IMR-90 (cell line): ENCODE results near the gene PHF8. TPM values are rescaled to one million over a fixed set of nuclear protein-coding genes. Genes with fewer than 3 reads are reported as not detected.

ENCODE experiments used
- ATAC-seq: fragments of 200-7000 bp; cut with Tn5 transposase; 2 replicates; pipeline ENCODE4 v1.9.1; 2020; ENCODE audit warnings: low read depth, mild to moderate bottlenecking, moderate library complexity
- Bru-seq: library from RNA; stranded (reverse); fragments of 400-500 nt; gene quantifications from one replicate; lab custom pipeline; 2021; lab: Mats Ljungman, UMichigan
- BruChase-seq, 2 experiments: library from RNA; stranded (reverse); fragments of 400-500 nt; gene quantifications; one replicate each; lab custom pipeline; 2021; lab: Mats Ljungman, UMichigan
- BruUV-seq: library from RNA; stranded (reverse); fragments of 400-500 nt; replicated peaks from 2 replicates; lab custom pipeline; 2021; lab: Mats Ljungman, UMichigan
- CTCF ChIA-PET: fragments of 300-600 bp; formaldehyde crosslinking; extraction: SDS; loops from one replicate; lab custom pipeline; 2021; ENCODE audit warnings: antibody characterized with exemption; lab: Yijun Ruan, JAX
- POLR2A ChIA-PET: fragments of 300-600 bp; sonication (Branson Sonifier 250); formaldehyde crosslinking; loops from one replicate; lab custom pipeline; 2022; ENCODE audit warnings: antibody characterized with exemption; ENCODE audit not compliant: unreplicated experiment; lab: Charles Lee
- DNase-seq: peaks from one replicate; pipeline ENCODE4 v3.0.0; 2013
- H2AFZ ChIP-seq: replicated peaks from 2 replicates; pipeline ENCODE3; 2013; ENCODE audit warnings: low read length, mild to moderate bottlenecking; ENCODE audit not compliant: poor library complexity
- H2AK5ac ChIP-seq: 2 replicates; pipeline ENCODE4 v1.6.1; 2013; ENCODE audit warnings: low read depth, low read length, inconsistent platforms
- H2AK9ac ChIP-seq: replicated peaks from 2 replicates; pipeline ENCODE3; 2013; ENCODE audit warnings: mild to moderate bottlenecking, low read depth, low read length, moderate library complexity; ENCODE audit not compliant: poor library complexity
- H2BK120ac ChIP-seq: 2 replicates; pipeline ENCODE4 v1.6.1; 2013; ENCODE audit warnings: low read depth, low read length, inconsistent platforms
- H2BK15ac ChIP-seq: 3 replicates; pipeline ENCODE4 v1.6.1; 2013; ENCODE audit warnings: low read depth, low read length, inconsistent platforms
- H2BK20ac ChIP-seq: 2 replicates; pipeline ENCODE4 v1.6.1; 2013; ENCODE audit warnings: low read depth, mild to moderate bottlenecking, inconsistent platforms, low read length, moderate library complexity
- H2BK5ac ChIP-seq: 2 replicates; pipeline ENCODE4 v1.6.1; 2013; ENCODE audit warnings: mild to moderate bottlenecking, low read depth, low read length, inconsistent platforms; ENCODE audit not compliant: poor library complexity, severe bottlenecking
- H3K14ac ChIP-seq: replicated peaks from 2 replicates; pipeline ENCODE4 v1.6.1; 2013; ENCODE audit warnings: low read depth, low read length, inconsistent platforms
- H3K18ac ChIP-seq: 2 replicates; pipeline ENCODE4 v1.6.1; 2013; ENCODE audit warnings: low read depth, low read length, control low read depth
- H3K23ac ChIP-seq: 2 replicates; pipeline ENCODE4 v1.6.1; 2013; ENCODE audit warnings: low read depth, low read length, inconsistent platforms
- H3K27ac ChIP-seq: 2 replicates; pipeline ENCODE4 v1.5.1; 2013; ENCODE audit warnings: mild to moderate bottlenecking, control low read depth, low read length; ENCODE audit not compliant: insufficient read depth
- H3K27me3 ChIP-seq: 2 replicates; pipeline ENCODE4 v1.6.1; 2013; ENCODE audit warnings: low read length; ENCODE audit not compliant: control insufficient read depth, insufficient read depth
- H3K36me3 ChIP-seq: 2 replicates; pipeline ENCODE4 v1.6.1; 2013; ENCODE audit warnings: low read length, mixed read lengths; ENCODE audit not compliant: control insufficient read depth, insufficient read depth
- H3K4ac ChIP-seq: 2 replicates; pipeline ENCODE4 v1.6.1; 2013; ENCODE audit warnings: low read depth, low read length, inconsistent platforms
- H3K4me1 ChIP-seq: 2 replicates; pipeline ENCODE4 v1.6.1; 2013; ENCODE audit warnings: low read length, mixed read lengths; ENCODE audit not compliant: control insufficient read depth, insufficient read depth
- H3K4me2 ChIP-seq: 2 replicates; pipeline ENCODE4 v1.6.1; 2013; ENCODE audit warnings: low read depth, mild to moderate bottlenecking, control low read depth, low read length, moderate library complexity
- H3K4me3 ChIP-seq: 2 replicates; pipeline ENCODE4 v1.5.1; 2013; ENCODE audit warnings: low read depth, mild to moderate bottlenecking, control low read depth, low read length, moderate library complexity; ENCODE audit not compliant: insufficient read depth
- H3K56ac ChIP-seq: 2 replicates; pipeline ENCODE4 v1.6.1; 2013; ENCODE audit warnings: low read length, inconsistent platforms; ENCODE audit not compliant: insufficient read depth; ENCODE audit errors: extremely low read depth
- H3K79me1 ChIP-seq, 2 experiments: 2 replicates each; pipeline ENCODE4 v1.6.1; 2013; ENCODE audit warnings: low read length in 2 of 2, inconsistent platforms in 1 of 2, low read depth in 1 of 2
- H3K9ac ChIP-seq: 2 replicates; pipeline ENCODE4 v1.6.1; 2013; ENCODE audit warnings: low read depth, low read length, control low read depth
- H3K9me1 ChIP-seq: 2 replicates; pipeline ENCODE4 v1.6.1; 2013; ENCODE audit warnings: low read length, inconsistent platforms; ENCODE audit not compliant: insufficient read depth
- H3K9me3 ChIP-seq: 2 replicates; pipeline ENCODE4 v1.6.1; 2013; ENCODE audit warnings: low read length; ENCODE audit not compliant: control insufficient read depth, insufficient read depth
- H4K20me1 ChIP-seq: 2 replicates; pipeline ENCODE4 v1.6.1; 2013; ENCODE audit warnings: low read length, inconsistent platforms; ENCODE audit not compliant: insufficient read depth
- H4K5ac ChIP-seq: 2 replicates; pipeline ENCODE4 v1.6.1; 2013; ENCODE audit warnings: mild to moderate bottlenecking, low read depth, low read length, control low read depth
- H4K8ac ChIP-seq, 2 experiments: 2 replicates each; pipeline ENCODE4 v1.6.1; 2013; ENCODE audit warnings: low read depth in 2 of 2, low read length in 2 of 2, control low read depth in 1 of 2, inconsistent platforms in 1 of 2
- H4K91ac ChIP-seq: 2 replicates; pipeline ENCODE4 v1.6.1; 2013; ENCODE audit warnings: low read depth, low read length, inconsistent platforms; ENCODE audit not compliant: insufficient read depth
- POLR2A ChIP-seq: IDR thresholded peaks from 2 replicates; pipeline ENCODE4 v1.6.1; 2012; ENCODE audit warnings: mild to moderate bottlenecking, low read depth, low read length
- RCOR1 ChIP-seq: IDR thresholded peaks from 2 replicates; pipeline ENCODE4 v1.6.1; 2012; ENCODE audit warnings: mild to moderate bottlenecking, low read length, improper control_type of control experiment; ENCODE audit not compliant: insufficient replicate concordance
- WGBS, 2 experiments: methylation state at CpG; one replicate each; pipeline versions ENCODE4 v1.1.5 to v1.1.7; 2013; ENCODE audit warnings: missing lambda C conversion rate in 2 of 2; ENCODE audit not compliant: insufficient read length in 1 of 2; ENCODE audit errors: extremely low coverage in 2 of 2; 5-methylcytosine and 5-hydroxymethylcytosine counted together
- dilution Hi-C: fragments of 300-500 bp; cut with HindIII; formaldehyde crosslinking; loops from one replicate; pipeline ENCODE4 v1.14.3; 2018; ENCODE audit warnings: low sequenced_read_pairs; ENCODE audit not compliant: unreplicated experiment
- in situ Hi-C: fragments of 300-500 bp; cut with MboI; formaldehyde crosslinking; loops from 3 replicates; pipeline ENCODE4 v1.14.3; 2019; ENCODE audit warnings: low sequenced_read_pairs, inconsistent platforms, mixed read lengths
- intact Hi-C: fragments of 100-400 bp; cut with micrococcal nuclease; formaldehyde crosslinking; loops from 2 replicates; pipeline ENCODE4 v1.10.0; 2022
- long read RNA-seq: library from polyadenylated mRNA; unstranded; transcript quantifications from one replicate; pipeline ENCODE4 v2.0.0, GENCODE V29; 2021; ENCODE audit not compliant: unreplicated experiment
- polyA plus RNA-seq, 3 experiments: library from polyadenylated mRNA; depleted of rRNA; stranded (reverse); fragments of >200 nt; gene quantifications; 2 replicates each; pipeline ENCODE4 v1.2.3, GENCODE V29; 2012; ENCODE audit warnings: low replicate concordance in 1 of 3
- total RNA-seq: library from RNA; depleted of rRNA; stranded (reverse); fragments of >200 nt; gene quantifications from 2 replicates; pipeline ENCODE4 v1.2.3, GENCODE V29; 2012; rRNA removed

The PHF8 gene
- total RNA-seq (11.4 and 15.2 TPM in 2 replicates), polyA plus RNA-seq (2012; rRNA removed) (9.1 and 12.8 TPM in 2 replicates), Bru-seq, nascent RNA (percentile 71 among the genes with signal in this experiment), BruChase-seq, experiment 1, labeled RNA remaining after a 6-hour chase (percentile 81 among the genes with signal in this experiment), BruChase-seq, experiment 2, labeled RNA remaining after a 2-hour chase (percentile 79 among the genes with signal in this experiment)
- 4.6 and 10.6 TPM in 2 replicates for polyA plus RNA-seq (2012; cell fraction: cytosol; rRNA removed)
- 22.3 and 29.7 TPM in 2 replicates for polyA plus RNA-seq (2012; cell fraction: nucleus; rRNA removed; ENCODE audit: low replicate concordance)
- long read RNA-seq, partial matches to known transcripts: 1 of 6 reads
- long read RNA-seq, other reads (novel, unspliced or antisense): 5 of 6 reads

DNA sequence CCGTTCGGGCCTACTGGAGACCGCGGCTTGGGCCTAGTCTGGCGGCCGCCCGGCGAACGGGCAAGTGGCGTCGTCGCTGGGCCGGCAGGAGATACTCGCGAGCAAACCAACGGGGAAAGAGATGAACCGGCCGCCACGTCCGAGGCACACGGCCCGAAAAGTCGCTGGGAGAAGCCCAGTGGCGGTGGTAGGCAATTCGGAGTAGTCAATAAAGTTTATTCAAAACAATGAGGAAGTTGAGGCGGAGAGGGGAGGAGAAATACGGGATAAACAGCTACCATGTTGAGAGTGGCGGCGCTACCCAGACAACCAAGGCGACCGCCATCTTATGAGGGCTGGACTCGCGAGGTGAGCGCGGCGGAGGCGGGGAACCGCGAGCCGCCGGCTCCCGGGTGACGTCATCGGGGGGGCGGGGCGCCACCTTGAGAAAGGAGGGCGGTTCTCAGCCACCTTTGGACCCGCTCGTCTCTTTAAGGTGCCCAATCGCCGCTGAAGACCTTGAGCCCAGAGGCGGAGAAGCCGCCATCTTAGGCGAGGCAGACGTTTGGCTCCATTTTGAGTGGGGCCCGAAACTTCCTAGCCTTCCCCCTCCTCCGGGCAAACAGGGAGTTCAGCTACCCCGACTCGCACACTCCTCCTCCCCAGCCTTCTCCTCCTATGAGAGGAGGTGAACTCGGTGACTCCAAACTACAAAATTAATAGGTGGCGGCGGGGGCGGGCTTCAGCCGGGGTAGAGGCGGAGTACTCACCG, at the start of gene PHF8:
Gene PHF8 (minus strand): TSS at position 348 of the 751 bp plus-strand sequence. CDS start 1,745 bp downstream, outside the sequence.
- H2AFZ ChIP-seq: peak within 1 kb of the TSS; percentile 96
- ChIA-PET POLR2A (interaction anchor here (0.7 kb wide), 1 partner anchor 34 kb away, joined by 3 read pairs; no protein-coding TSS in a partner anchor), CTCF (no interaction called here)
- peak within 1 kb of the TSS; percentile 78 for H3K18ac ChIP-seq
- peak within 1 kb of the TSS; percentile 92 for H4K5ac ChIP-seq
- H3K36me3 ChIP-seq: peaks cover 2% of the 10 kb centered on the region
- peak within 1 kb of the TSS; percentile 74 for H2BK120ac ChIP-seq
- H3K4me2 ChIP-seq: peak within 1 kb of the TSS; percentile 98
- peak within 1 kb of the TSS; percentile 88 for H3K4ac ChIP-seq
- no peak for TF ChIP-seq RCOR1
- TF ChIP-seq POLR2A: peak; percentile 77
- H3K27me3 ChIP-seq: no peaks in the 10 kb centered on the region
- DNase-seq: peak; percentile 92
- H3K14ac ChIP-seq: peak within 1 kb of the TSS; percentile 71
- peak within 1 kb of the TSS; percentile 67 to 94 for H4K8ac ChIP-seq
- H2BK5ac ChIP-seq: peak within 1 kb of the TSS; percentile 86
- H4K20me1 ChIP-seq: no peaks in the 10 kb centered on the region
- WGBS, 2 experiments: 35% methylated on average over 34 of the region's 66 CpGs; no CpG with 5 or more reads in 1 of the 2 experiments
- intact Hi-C loops: loop anchor here (5.0 kb wide), 1 partner anchor 138 kb away; the partner anchor contains the start of gene FAM120C
- dilution Hi-C loops: no loop called here
- peak within 1 kb of the TSS; percentile 92 for H2AK9ac ChIP-seq
- peak within 1 kb of the TSS; percentile 86 for H3K56ac ChIP-seq
- no TSS peak for BruUV-seq
- H3K27ac ChIP-seq: peak within 1 kb of the TSS; percentile 91
- no peaks in the 10 kb centered on the region for H3K9me3 ChIP-seq
- peaks cover 0 to 6% of the 10 kb centered on the region in 2 experiments; a peak in 1 of 4 replicates for H3K79me1 ChIP-seq
- peak within 1 kb of the TSS; percentile 100 for H3K4me3 ChIP-seq
- ATAC-seq: peak; percentile 88
- in situ Hi-C loops: loop anchor here (25.0 kb wide), 1 partner anchor 393 kb away; the partner anchor contains the start of gene TSR2
- no peak within 1 kb of the TSS for H2BK15ac ChIP-seq
- no peak within 1 kb of the TSS for H2BK20ac ChIP-seq
- H3K9me1 ChIP-seq: 0 out of 2 replicates have a peak, but pooled peaks cover 4% of the 10 kb centered on the region
- H4K91ac ChIP-seq: peak within 1 kb of the TSS; percentile 62
- no peaks in the 10 kb centered on the region; the same call in 1 of the 2 replicates for H3K4me1 ChIP-seq
- peak within 1 kb of the TSS; percentile 89 for H3K23ac ChIP-seq
- H2AK5ac ChIP-seq: no peak within 1 kb of the TSS
- peak within 1 kb of the TSS; percentile 91 for H3K9ac ChIP-seq
